HepG2 (cell line): ENCODE measurements around the gene COA1. TPM values are rescaled to one million over a fixed set of nuclear protein-coding genes. Genes with fewer than 3 reads are reported as not detected.

Experiments
- BHLHE40 ChIP-seq: IDR thresholded peaks from 2 replicates; pipeline ENCODE4 v1.6.1; 2011; ENCODE audit warnings: low read length, improper control_type of control experiment
- CSRNP1 ChIP-seq: sonication (generic); formaldehyde crosslinking; IDR thresholded peaks from 2 replicates; pipeline ENCODE4 v1.8.1; 2023; ENCODE audit warnings: mild to moderate bottlenecking, missing genetic modification reagents
- FOXC1 ChIP-seq: sonication (generic); formaldehyde crosslinking; IDR thresholded peaks from 2 replicates; pipeline ENCODE4 v1.8.0; 2022; ENCODE audit warnings: mild to moderate bottlenecking, missing genetic modification reagents, borderline replicate concordance
- HOMEZ ChIP-seq: IDR thresholded peaks from 2 replicates; pipeline ENCODE4 v1.6.1; 2016; ENCODE audit warnings: low read depth
- MXD4 ChIP-seq: IDR thresholded peaks from 2 replicates; pipeline ENCODE4 v1.6.1; 2016; ENCODE audit warnings: mild to moderate bottlenecking, missing biosample characterization, missing genetic modification reagents
- NONO ChIP-seq, 2 experiments: fragments of 450-650 bp in 1 of 2; sonication (generic) in 1 of 2; formaldehyde crosslinking in 1 of 2; IDR thresholded peaks in 1 of 2; conservative IDR thresholded peaks in 1 of 2; 2 replicates each; pipeline versions ENCODE4 v1.6.1 to v1.8.0; 2017 to 2022; ENCODE audit warnings: mild to moderate bottlenecking in 1 of 2, missing genetic modification reagents in 1 of 2, moderate library complexity in 1 of 2
- PBX2 ChIP-seq: IDR thresholded peaks from 2 replicates; pipeline ENCODE4 v1.6.1; 2016; ENCODE audit warnings: control low read depth
- TEAD2 ChIP-seq: sonication (generic); formaldehyde crosslinking; IDR thresholded peaks from 2 replicates; pipeline ENCODE4 v1.9.0; 2021; ENCODE audit warnings: missing genetic modification reagents
- ZBTB2 ChIP-seq: sonication (generic); formaldehyde crosslinking; IDR thresholded peaks from 2 replicates; pipeline ENCODE4 v1.8.0; 2022; ENCODE audit warnings: low read depth, missing genetic modification reagents
- ZKSCAN5 ChIP-seq: sonication (generic); formaldehyde crosslinking; IDR thresholded peaks from 2 replicates; pipeline ENCODE4 v1.5.1; 2020; ENCODE audit warnings: mild to moderate bottlenecking, missing genetic modification reagents
- ZNF225 ChIP-seq: sonication (generic); formaldehyde crosslinking; IDR thresholded peaks from 2 replicates; pipeline ENCODE4 v1.4.0; 2020; ENCODE audit warnings: mild to moderate bottlenecking, missing genetic modification reagents
- ZNF276 ChIP-seq: sonication (generic); formaldehyde crosslinking; IDR thresholded peaks from 2 replicates; pipeline ENCODE4 v1.4.0; 2020; ENCODE audit warnings: mild to moderate bottlenecking, low read depth, missing genetic modification reagents
- ZNF430 ChIP-seq: sonication (generic); formaldehyde crosslinking; IDR thresholded peaks from 2 replicates; pipeline ENCODE4 v1.9.0; 2021; ENCODE audit warnings: mild to moderate bottlenecking, missing genetic modification reagents
- ZNF510 ChIP-seq: sonication (generic); formaldehyde crosslinking; IDR thresholded peaks from 2 replicates; pipeline ENCODE4 v1.4.0; 2020; ENCODE audit warnings: low read depth, mild to moderate bottlenecking, missing genetic modification reagents
- ZNF614 ChIP-seq: IDR thresholded peaks from 2 replicates; pipeline ENCODE4 v1.6.1; 2018; ENCODE audit warnings: missing biosample characterization, missing genetic modification reagents, inconsistent platforms, borderline replicate concordance
- ZSCAN5A ChIP-seq: sonication (generic); formaldehyde crosslinking; IDR thresholded peaks from 2 replicates; pipeline ENCODE4 v1.8.0; 2022; ENCODE audit warnings: mild to moderate bottlenecking, missing genetic modification reagents, borderline replicate concordance
- polyA plus RNA-seq, 8 experiments: library from polyadenylated mRNA; depleted of rRNA in 3 of 8; stranded (reverse) in 7 of 8; unstranded in 1 of 8; fragments of >200 nt; fragmentation: Illumina TruSeq in 4 of 8; extraction: Trizol in 4 of 8; gene quantifications; 2 replicates each; pipeline versions ENCODE4 v1.2.1 to v1.2.3, GENCODE V29; 2011 to 2016; ENCODE audit warnings: low read depth in 4 of 8, missing spikeins in 1 of 8, mixed read lengths in 1 of 8; ENCODE audit not compliant: insufficient read depth in 1 of 8
- total RNA-seq, 5 experiments: library from RNA; depleted of rRNA; stranded (reverse); fragments of >200 nt; fragmentation: Illumina TruSeq; extraction: Trizol; gene quantifications; 2 replicates each; pipeline ENCODE4 v1.2.3, GENCODE V29; 2016; ENCODE audit warnings: low read depth in 1 of 5

The COA1 gene
- total and polyA plus RNA-seq, 2 of the 13 experiments (the other 11 are each of a cell fraction or from before 2014, with no cell fraction given): 33.2 to 65.7 TPM

- TF ChIP-seq CSRNP1 (peak; percentile 46; the same call in 1 of the 2 replicates), ZNF276 (no peak), ZKSCAN5 (CRISPR knock-in tag) (no peak), ZNF430 (peak; percentile 29; the same call in 1 of the 2 replicates), ZNF225 (no peak), ZNF614 (CRISPR knock-in tag) (no peak), HOMEZ (CRISPR knock-in tag) (no peak), TEAD2 (no peak), FOXC1 (CRISPR knock-in tag) (peak; percentile 59; the same call in 1 of the 2 replicates), BHLHE40 (no peak), ZBTB2 (CRISPR knock-in tag) (peak; percentile 89), ZNF510 (0 out of 2 replicates have a peak, but pooled peaks have one; percentile 59), PBX2 (CRISPR knock-in tag) (no peak), MXD4 (no peak), NONO (IDR thresholded peaks at IDR 0.05) (no peak), NONO (CRISPR knock-in tag; conservative IDR thresholded peaks at IDR 0.05) (peak; percentile 76), ZSCAN5A (CRISPR knock-in tag) (no peak)
These were observed 28.9 kb upstream of the COA1 start, which contains the start of gene BLVRA (continued) for GRCh38 chr7:43758029-43758821.
